Fibroblast of pulmonary artery (primary cell): Measurements from ENCODE around the gene SEMA4C.
A peak's percentile ranks its signal among the peaks of the same experiment; 100 is the strongest.

Source experiments
- DNase-seq: peaks from one replicate; pipeline ENCODE4 v3.0.0-alpha.2; 2010; ENCODE audit warnings: low read depth
- H3K4me3 ChIP-seq: replicated peaks from 2 replicates; pipeline ENCODE4 v1.5.1; 2011; ENCODE audit warnings: low read depth, mild to moderate bottlenecking, control low read depth, low read length, moderate library complexity
- CTCF ChIP-seq: IDR thresholded peaks from 2 replicates; pipeline ENCODE4 v1.5.1; 2011; ENCODE audit warnings: mild to moderate bottlenecking, control low read depth, low read length, inconsistent platforms; ENCODE audit errors: missing control alignments

Gene SEMA4C

GRCh38 chr2:96857667-96858372, 12.1 kb downstream of the SEMA4C start, which contains the start of gene ANKRD39:
TSS of gene ANKRD39 (minus strand) at chr2:96858016. CDS start at chr2:96857987, 29 bp downstream.
- TF ChIP-seq CTCF = peak; percentile 45
- peak; percentile 99 for DNase-seq
- H3K4me3 ChIP-seq = peak within 1 kb of the TSS; percentile 73

GRCh38 chr2:96856776-96857666, 12.9 kb downstream of the SEMA4C start:
- no peak for DNase-seq
- peak overlapping the region; percentile 73 for H3K4me3 ChIP-seq
- no peak for TF ChIP-seq CTCF

- H3K4me3 ChIP-seq = no peak overlapping the region
- no peak for TF ChIP-seq CTCF
- no peak for DNase-seq
Measured at GRCh38 chr2:96853321-96853720, 16.6 kb downstream of the SEMA4C start.

GRCh38 chr2:96852667-96853066, 17.2 kb downstream of the SEMA4C start:
- no peak for TF ChIP-seq CTCF
- no peak for DNase-seq

GRCh38 chr2:96848264-96848663, 21.6 kb downstream of the SEMA4C start:
- H3K4me3 ChIP-seq = no peak overlapping the region
- no peak for DNase-seq
- TF ChIP-seq CTCF = no peak

More at GRCh38 chr2:96852667-96853066, 17.2 kb downstream of the SEMA4C start:
- H3K4me3 ChIP-seq = no peak overlapping the region

- DNase-seq = no peak
- no peak for TF ChIP-seq CTCF
- no peak overlapping the region for H3K4me3 ChIP-seq
Measured at GRCh38 chr2:96847586-96847985, 22.3 kb downstream of the SEMA4C start.
